Heart right ventricle (tissue), 16 donors: Measurements from ENCODE around the gene VWC2. TPM values are rescaled to one million over a fixed set of nuclear protein-coding genes. Genes with fewer than 3 reads are reported as not detected.
A peak's percentile ranks its signal among the peaks of the same experiment; 100 is the strongest.

Source experiments
- ATAC-seq, 8 donors: fragments of 200-7000 bp; cut with Tn5 transposase; one replicate each; pipeline ENCODE4 v1.9.1; 2020; ENCODE audit warnings: mild to moderate bottlenecking in 8 of 8, moderate library complexity in 8 of 8, moderate number of reproducible peaks in 1 of 8
- DNase-seq, 2 donors: peaks; one replicate each; pipeline ENCODE4 v3.0.0-alpha.2; 2020
- H3K27ac ChIP-seq, 10 donors: fragments of 200-600 bp; sonication (generic) in 2 of 10; one replicate each; pipeline versions ENCODE4 v1.5.0 to v1.8.0; 2020 to 2022; ENCODE audit warnings: mild to moderate bottlenecking in 3 of 10
- H3K27me3 ChIP-seq, 7 donors: fragments of 200-600 bp; one replicate each; pipeline ENCODE4 v1.8.0; 2021 to 2022; ENCODE audit warnings: mild to moderate bottlenecking in 2 of 7
- H3K36me3 ChIP-seq, 9 donors: fragments of 200-600 bp; sonication (generic) in 1 of 9; one replicate each; pipeline versions ENCODE4 v1.5.0 to v1.8.0; 2020 to 2022; ENCODE audit warnings: mild to moderate bottlenecking in 2 of 9
- H3K4me1 ChIP-seq, 9 donors: fragments of 200-600 bp; sonication (generic) in 1 of 9; one replicate each; pipeline versions ENCODE4 v1.5.0 to v1.8.0; 2020 to 2022; ENCODE audit warnings: mild to moderate bottlenecking in 4 of 9
- H3K4me3 ChIP-seq, 10 donors: fragments of 200-600 bp; sonication (generic) in 2 of 10; one replicate each; pipeline versions ENCODE4 v1.5.0 to v1.8.0; 2020 to 2022; ENCODE audit warnings: mild to moderate bottlenecking in 7 of 10, moderate library complexity in 2 of 10
- H3K9me3 ChIP-seq, 11 donors: fragments of 200-600 bp in 10 of 11; sonication (generic) in 2 of 11; one replicate each; pipeline versions ENCODE4 v1.5.0 to v1.8.0; 2013 to 2022; ENCODE audit warnings: mild to moderate bottlenecking in 2 of 11, control low read depth in 1 of 11, moderate library complexity in 1 of 11
- WGBS, 2 donors: extraction: QIAGEN DNeasy Blood & Tissue Kit; methylation state at CpG; one replicate each; pipeline ENCODE4 v1.1.7; 2013; ENCODE audit warnings: inconsistent platforms in 1 of 2; 5-methylcytosine and 5-hydroxymethylcytosine counted together
- intact Hi-C, 10 donors: fragments of 100-400 bp; cut with DNase I; formaldehyde crosslinking; loops; one replicate each; pipeline versions ENCODE4 v1.11.1 to v1.14.2; 2022
- polyA plus RNA-seq, 2 donors: library from polyadenylated mRNA; stranded (reverse); fragments of 200-250 nt; gene quantifications; one replicate each; pipeline ENCODE4 v1.2.3, GENCODE V29; 2013
- total RNA-seq, 10 donors: library from RNA; stranded (reverse); fragmentation: NEBNext Ultra II Directional in 3 of 10; extraction: Animal tissue kit (Norgen Biotek cat#: 25700) in 3 of 10; gene quantifications; one replicate each; pipeline versions ENCODE4 v1.2.1 to v1.2.4, GENCODE V29; 2021 to 2023
- TF ChIP-seq, protein P1 (sequence below), 9 donors: fragments of 200-600 bp; sonication (generic) in 2 of 9; IDR thresholded peaks; one replicate each; pipeline versions ENCODE4 v1.5.0 to v1.8.0; 2021 to 2022; ENCODE audit warnings: antibody characterized with exemption in 9 of 9, mild to moderate bottlenecking in 5 of 9, moderate library complexity in 1 of 9
- donor health status: Arrhythmogenic right ventricular cardiomyopathy.
- donor health status: ischemic (EF 13 %, LVEDD 7.1; RV severe dilation, severe dysfunction).
- donor health status: healthy with polysubstance abuse.
- donor health status: DM: no; HTN: yes; CAD: no.
- donor health status: DM: no; HTN: no; CAD: no.
- donor health status: ischemic (EF 25% LVEDD 6.9; RV normal size, moderate dysfunction).
- donor health status: ischemic (EF 25% LVEDD 5.7; RV mildly dilated, moderate dysfunction).
- donor health status: healthy.
- donor health status: DM: yes; HTN: yes; CAD: no.
- donor health status: Ischemic cardiomyopathy.
- donor health status: ischemic (EF 35%, LVEDD 5.7; RV mildly dilated, moderate dysfunction).
- donor health status: nonischemic (EF 11% LVEDD 7.7; RV severe dilation, severe dysfunction).
- donor health status: DM: yes; HTN: yes; CAD: no.
- donor health status: PGD.
- donor health status: ischemic (EF 29% LVEDD 5.4; RV normal size, mild dysfunction).
- donor health status: nonischemic (EF 23%, LVEDD 6.1; RV moderate dilation, normal function).

The VWC2 gene
- total and polyA plus RNA-seq, 12 donors: 2.1 to 12.9 (median 8.6) TPM

DNA sequence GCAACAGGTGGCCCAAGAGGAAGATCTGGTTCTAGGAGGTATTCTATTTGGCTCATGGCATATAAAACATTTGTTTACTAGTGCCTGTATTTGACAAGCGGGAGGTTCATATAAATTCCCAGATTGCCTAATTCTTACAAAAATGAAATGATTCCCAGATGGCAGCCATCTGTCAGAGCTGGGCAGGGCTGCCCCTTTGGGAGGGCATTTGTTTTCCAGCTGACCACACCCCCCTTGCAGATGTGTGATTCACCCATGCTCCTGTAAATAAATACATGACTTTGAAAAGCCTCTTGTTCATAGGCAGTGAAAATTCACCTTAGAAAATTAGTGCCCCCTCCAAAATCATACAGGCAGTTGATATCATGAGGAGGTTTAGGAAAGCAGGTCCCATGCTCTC is 8.6 kb downstream of the VWC2 start:
- TF ChIP-seq, protein P1, sequence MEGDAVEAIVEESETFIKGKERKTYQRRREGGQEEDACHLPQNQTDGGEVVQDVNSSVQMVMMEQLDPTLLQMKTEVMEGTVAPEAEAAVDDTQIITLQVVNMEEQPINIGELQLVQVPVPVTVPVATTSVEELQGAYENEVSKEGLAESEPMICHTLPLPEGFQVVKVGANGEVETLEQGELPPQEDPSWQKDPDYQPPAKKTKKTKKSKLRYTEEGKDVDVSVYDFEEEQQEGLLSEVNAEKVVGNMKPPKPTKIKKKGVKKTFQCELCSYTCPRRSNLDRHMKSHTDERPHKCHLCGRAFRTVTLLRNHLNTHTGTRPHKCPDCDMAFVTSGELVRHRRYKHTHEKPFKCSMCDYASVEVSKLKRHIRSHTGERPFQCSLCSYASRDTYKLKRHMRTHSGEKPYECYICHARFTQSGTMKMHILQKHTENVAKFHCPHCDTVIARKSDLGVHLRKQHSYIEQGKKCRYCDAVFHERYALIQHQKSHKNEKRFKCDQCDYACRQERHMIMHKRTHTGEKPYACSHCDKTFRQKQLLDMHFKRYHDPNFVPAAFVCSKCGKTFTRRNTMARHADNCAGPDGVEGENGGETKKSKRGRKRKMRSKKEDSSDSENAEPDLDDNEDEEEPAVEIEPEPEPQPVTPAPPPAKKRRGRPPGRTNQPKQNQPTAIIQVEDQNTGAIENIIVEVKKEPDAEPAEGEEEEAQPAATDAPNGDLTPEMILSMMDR (IDR thresholded peaks at IDR 0.05): no peak
- ATAC-seq: no peak
- Histone ChIP-seq H3K27ac (peak overlapping the region in 3 of 10 donors; percentile 8 to 80 (median 21)), H3K36me3 (no peaks in the 10 kb centered on the region), H3K9me3 (no peaks in the 10 kb centered on the region), H3K4me3 (no peak overlapping the region), H3K27me3 (peaks cover 0 to 15% (median under 1%) of the 10 kb centered on the region in 7 donors), H3K4me1 (peaks cover 0 to 52% (median 11%) of the 10 kb centered on the region in 9 donors)
- DNase-seq: no peak
- intact Hi-C loops: loop anchor here in 3 of 10 donors (5.0 to 10.0 kb wide), 3 partner anchors 147 to 300 kb away; no protein-coding TSS in a partner anchor
- 91 to 93% methylated on average over 1 of the region's 1 CpG for WGBS, 2 donors

DNA sequence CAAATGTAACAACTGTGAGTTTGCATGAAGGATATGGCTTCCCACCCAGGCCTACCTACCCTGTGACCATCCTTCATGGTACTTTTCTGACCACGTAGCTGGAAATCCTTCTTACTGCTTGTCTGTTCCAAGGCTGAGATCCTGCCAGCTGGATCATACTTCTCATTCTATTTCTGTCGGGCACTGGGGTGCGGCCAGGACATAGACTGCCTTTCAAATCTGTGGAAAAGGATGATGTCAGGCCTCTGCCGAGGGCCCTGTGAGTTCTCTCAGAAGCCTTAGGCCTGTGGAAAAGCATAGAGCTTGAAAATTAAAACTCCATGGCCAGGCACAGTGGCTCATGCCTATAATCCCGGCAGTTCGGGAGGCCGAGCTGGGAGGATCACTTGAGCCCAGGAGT is 10.0 kb downstream of the VWC2 start:
- Histone ChIP-seq H3K36me3 (no peaks in the 10 kb centered on the region), H3K27ac (peak overlapping the region; percentile 12 to 80 (median 71)), H3K4me1 (peaks cover 0 to 49% (median 17%) of the 10 kb centered on the region in 9 donors), H3K9me3 (no peaks in the 10 kb centered on the region), H3K27me3 (peaks cover 0 to 1% (median 0%) of the 10 kb centered on the region in 7 donors), H3K4me3 (no peak overlapping the region)
- ATAC-seq (peak; percentile 86 to 97 (median 94)), DNase-seq (peak; percentile 53 to 77)
- TF ChIP-seq, protein P1 (IDR thresholded peaks at IDR 0.05): no peak
- intact Hi-C loops: loop anchor here in 3 of 10 donors (5.0 to 10.0 kb wide), 3 partner anchors 149 to 301 kb away; no protein-coding TSS in a partner anchor
- 37 to 44% methylated on average over 7 of the region's 7 CpGs for WGBS, 2 donors

DNA sequence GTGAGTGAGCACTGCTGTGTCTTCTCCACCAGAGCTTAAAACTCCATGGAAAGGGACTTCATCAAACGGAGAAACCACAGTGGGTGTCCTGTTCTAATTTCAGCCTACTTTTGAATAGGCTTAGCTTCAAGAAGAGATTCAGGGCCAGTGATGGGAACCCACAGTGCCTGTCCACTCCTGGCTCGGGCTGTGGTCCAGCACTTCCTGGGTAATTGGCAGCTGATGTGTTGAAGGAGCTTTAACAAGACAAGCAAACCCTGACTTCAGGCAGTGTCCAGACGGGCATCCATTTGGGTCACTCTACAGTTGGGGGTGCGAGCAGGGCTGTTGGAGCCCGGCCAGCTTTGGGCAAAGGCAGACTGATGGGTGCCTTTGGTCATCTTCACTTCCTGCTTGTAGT is 14.5 kb downstream of the VWC2 start:
- H3K4me1 ChIP-seq: peaks cover 0 to 46% (median 16%) of the 10 kb centered on the region in 9 donors
- no peaks in the 10 kb centered on the region for H3K36me3 ChIP-seq
- H3K27ac ChIP-seq: peak overlapping the region in 3 of 10 donors; percentile 4 to 29 (median 26)
- 51 to 69% methylated on average over 5 of the region's 5 CpGs for WGBS, 2 donors
- no peaks in the 10 kb centered on the region for H3K27me3 ChIP-seq
- no peak overlapping the region for H3K4me3 ChIP-seq
- peak in 1 of 2 donors; percentile 34 for DNase-seq
- intact Hi-C loops: loop anchor here in 2 of 10 donors (10.0 kb wide), 2 partner anchors 153 to 303 kb away; no protein-coding TSS in a partner anchor
- ATAC-seq: peak in 2 of 8 donors; percentile 37 to 46
- H3K9me3 ChIP-seq: no peaks in the 10 kb centered on the region
- TF ChIP-seq, protein P1 (IDR thresholded peaks at IDR 0.05): no peak

DNA sequence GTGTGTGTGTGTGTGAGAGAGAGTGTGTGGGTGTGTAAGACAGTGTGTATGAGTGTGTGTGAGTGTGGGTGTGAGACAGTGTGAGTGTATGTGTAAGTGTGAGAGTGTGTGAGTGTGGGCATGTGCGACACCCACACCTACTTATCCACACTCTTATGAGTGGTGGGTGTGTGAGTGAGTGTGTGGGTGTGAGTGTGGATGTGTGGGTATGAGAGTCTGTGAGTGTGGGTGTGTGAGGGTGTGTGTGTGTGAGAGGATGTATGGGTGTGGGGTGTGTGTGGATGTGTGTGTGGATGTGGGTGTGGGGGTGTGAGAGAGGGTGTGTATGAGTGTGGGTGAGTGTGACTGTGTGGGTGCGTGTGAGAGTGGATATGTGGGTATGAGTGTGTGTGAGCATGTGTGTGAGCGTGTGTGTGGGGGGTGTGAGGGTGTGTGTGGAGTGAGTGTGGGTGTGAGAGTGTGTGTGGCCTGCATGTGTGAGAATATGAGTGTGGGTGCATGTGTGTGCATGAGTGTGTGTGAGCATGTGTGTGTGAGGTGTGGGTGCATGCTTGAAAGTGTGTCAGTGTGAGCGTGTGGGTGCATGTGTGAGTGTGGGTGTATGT is 15.1 kb downstream of the VWC2 start:
- H3K4me1 ChIP-seq: peaks cover 0 to 42% (median 14%) of the 10 kb centered on the region in 9 donors

More for the DNA sequence above, 15.1 kb downstream of the VWC2 start:
- Histone ChIP-seq H3K27ac (no peak overlapping the region), H3K36me3 (no peaks in the 10 kb centered on the region), H3K4me3 (no peak overlapping the region), H3K9me3 (no peaks in the 10 kb centered on the region), H3K27me3 (no peaks in the 10 kb centered on the region)
- DNase-seq (no peak), ATAC-seq (peak in 1 of 8 donors; percentile 18)
- intact Hi-C loops: loop anchor here in 2 of 10 donors (10.0 kb wide), 2 partner anchors 154 to 304 kb away; no protein-coding TSS in a partner anchor
- WGBS, 2 donors: 96% methylated on average over 4 of the region's 4 CpGs
- TF ChIP-seq, protein P1 (IDR thresholded peaks at IDR 0.05): no peak
